AG09319 (cell line): ENCODE results near the gene TIAM2.
"Not testable (repeated sequence)": the region's sequence is repeated elsewhere in the genome, so short reads cannot be mapped to it uniquely, and the experiment has no call there.

Experiments
- DNase-seq: peaks from one replicate; pipeline ENCODE4 v3.0.0-alpha.2; 2010; ENCODE audit warnings: low read depth; ENCODE audit errors: extremely low read depth
- TF ChIP-seq, protein P1 (sequence below): IDR thresholded peaks from 2 replicates; pipeline ENCODE4 v1.5.1; 2011; ENCODE audit warnings: low read depth, mild to moderate bottlenecking, inconsistent platforms, low read length, moderate library complexity

TIAM2 gene

DNA sequence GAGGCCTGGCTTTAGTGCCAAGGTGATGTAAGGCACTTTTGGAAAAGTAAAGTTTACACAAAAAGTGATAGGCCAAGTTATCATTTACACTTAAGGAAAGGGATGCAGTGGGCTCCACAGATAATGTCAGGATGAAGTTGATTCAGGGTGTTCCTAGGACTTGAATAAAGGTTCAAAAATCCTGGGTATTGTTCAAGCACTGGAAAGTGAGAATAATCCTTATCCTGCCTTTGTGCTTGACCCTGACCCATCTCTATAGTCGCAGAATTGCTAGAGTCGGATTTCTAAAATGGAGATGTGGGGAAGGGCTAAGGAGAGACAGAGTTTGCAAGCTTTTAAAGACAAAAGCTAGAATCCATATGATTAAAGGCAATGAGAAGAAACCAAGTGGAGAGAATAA, 115.6 kb downstream of the TIAM2 start:
- TF ChIP-seq, protein P1, sequence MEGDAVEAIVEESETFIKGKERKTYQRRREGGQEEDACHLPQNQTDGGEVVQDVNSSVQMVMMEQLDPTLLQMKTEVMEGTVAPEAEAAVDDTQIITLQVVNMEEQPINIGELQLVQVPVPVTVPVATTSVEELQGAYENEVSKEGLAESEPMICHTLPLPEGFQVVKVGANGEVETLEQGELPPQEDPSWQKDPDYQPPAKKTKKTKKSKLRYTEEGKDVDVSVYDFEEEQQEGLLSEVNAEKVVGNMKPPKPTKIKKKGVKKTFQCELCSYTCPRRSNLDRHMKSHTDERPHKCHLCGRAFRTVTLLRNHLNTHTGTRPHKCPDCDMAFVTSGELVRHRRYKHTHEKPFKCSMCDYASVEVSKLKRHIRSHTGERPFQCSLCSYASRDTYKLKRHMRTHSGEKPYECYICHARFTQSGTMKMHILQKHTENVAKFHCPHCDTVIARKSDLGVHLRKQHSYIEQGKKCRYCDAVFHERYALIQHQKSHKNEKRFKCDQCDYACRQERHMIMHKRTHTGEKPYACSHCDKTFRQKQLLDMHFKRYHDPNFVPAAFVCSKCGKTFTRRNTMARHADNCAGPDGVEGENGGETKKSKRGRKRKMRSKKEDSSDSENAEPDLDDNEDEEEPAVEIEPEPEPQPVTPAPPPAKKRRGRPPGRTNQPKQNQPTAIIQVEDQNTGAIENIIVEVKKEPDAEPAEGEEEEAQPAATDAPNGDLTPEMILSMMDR = no peak
- no peak for DNase-seq

DNA sequence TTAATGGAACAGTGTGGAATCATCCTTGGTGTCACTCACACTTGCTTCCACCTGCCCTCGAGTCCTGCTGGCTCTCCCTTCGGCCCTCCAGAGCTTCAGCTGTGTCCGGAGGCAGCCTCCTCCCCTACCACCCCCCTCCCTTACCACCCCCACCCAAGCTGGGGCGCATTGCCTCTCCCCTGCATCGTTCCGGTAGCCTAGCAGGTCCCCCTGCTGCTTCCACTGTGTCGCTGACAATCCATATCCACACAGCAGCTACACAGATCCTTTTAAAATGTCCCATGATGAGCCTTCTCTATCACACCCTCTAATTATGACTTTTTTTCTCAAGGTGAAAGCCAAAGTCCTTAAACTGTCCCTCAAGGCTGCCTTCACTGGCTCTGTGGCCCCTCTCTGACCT, 117.6 kb downstream of the TIAM2 start:
- TF ChIP-seq, protein P1 = no peak
- no peak for DNase-seq

DNA sequence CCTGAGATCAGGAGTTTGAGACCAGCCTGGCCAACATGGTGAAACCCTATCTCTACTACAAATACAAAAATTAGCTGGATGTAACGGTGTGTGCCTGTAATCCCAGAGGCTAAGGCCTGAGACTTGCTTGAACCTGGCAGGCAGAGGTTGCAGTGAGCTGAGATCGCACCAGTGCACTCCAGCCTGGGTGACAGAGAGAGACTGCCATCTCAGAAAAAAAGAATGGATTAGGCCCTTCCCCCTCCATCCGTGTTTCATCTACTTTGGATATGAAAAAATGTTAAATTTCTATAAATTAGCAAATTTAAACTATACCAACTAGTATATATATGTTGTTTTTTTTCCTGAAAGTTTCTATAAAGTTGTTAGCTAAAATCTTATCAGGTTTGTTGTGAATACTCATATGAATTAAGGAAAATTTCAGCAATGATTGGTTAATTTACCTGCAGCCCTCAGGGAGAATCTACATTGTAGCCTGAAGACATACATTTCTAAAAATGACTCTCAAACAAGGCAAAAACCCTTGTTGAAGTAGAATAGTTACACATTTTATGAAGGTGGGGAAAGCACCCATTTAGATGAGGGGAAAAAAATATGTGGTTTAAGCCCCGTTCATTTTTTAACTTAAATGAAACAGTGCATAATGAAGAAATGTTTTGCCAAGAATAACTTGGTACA, 120.9 kb downstream of the TIAM2 start:
- no peak for DNase-seq
- TF ChIP-seq, protein P1 = no peak

DNA sequence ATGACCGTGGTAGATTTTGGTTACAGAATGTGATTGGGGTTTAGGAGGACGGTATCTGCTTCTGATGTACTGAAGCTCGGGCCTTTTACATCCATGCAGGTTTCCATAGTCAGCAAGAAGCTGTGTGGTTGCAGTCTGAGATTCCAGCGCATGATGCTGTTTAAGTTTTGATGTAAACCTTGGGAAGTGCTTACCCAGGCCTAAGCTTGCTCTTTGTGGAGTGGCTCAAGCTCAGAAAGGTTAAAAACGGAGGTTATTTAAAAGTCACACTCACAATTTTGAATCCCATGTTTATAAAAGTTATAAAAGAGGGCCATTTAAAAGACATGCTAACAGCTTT, 121.4 kb downstream of the TIAM2 start:
- DNase-seq = no peak
- TF ChIP-seq, protein P1 = no peak

DNA sequence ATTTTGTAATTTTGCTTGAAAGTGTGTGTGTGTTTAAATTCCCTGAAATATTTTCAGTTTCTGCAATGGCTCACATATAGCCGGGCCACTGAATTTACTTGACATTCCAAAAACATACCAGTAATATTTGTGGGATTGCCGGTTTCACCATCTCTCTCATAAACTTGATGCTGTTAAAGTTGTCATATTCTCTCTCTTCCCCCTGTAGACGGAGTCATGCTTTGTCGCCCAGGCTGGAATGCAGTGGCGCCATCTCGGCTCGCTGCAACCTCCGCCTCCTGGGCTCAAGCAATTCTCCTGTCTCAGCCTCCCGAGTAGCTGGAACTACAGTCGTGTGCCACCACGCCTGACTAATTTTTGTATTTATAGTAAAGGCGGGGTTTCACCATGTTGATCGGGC, 122.1 kb downstream of the TIAM2 start:
- TF ChIP-seq, protein P1 = no peak
- DNase-seq = no peak

DNA sequence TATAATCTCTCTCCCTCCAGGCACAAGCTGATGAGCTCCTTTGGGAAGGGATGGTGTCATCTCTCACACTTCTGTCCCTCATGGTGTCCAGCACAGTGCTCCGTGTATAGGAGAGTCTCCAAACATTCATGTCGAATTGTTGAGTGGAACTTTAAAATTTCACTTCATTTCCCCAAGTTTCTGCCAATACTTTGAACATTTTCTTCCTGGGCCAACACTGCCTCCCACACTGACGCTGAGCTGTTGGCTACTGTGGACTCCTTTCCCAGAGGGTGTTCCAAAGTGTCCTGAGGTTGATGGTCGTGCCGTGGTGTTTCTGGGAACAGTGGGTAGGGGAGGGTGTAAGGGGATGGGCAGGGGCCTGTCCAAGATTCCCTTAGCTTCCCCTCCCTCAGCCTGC, 122.7 kb downstream of the TIAM2 start:
- no peak for DNase-seq
- TF ChIP-seq, protein P1 = no peak

DNA sequence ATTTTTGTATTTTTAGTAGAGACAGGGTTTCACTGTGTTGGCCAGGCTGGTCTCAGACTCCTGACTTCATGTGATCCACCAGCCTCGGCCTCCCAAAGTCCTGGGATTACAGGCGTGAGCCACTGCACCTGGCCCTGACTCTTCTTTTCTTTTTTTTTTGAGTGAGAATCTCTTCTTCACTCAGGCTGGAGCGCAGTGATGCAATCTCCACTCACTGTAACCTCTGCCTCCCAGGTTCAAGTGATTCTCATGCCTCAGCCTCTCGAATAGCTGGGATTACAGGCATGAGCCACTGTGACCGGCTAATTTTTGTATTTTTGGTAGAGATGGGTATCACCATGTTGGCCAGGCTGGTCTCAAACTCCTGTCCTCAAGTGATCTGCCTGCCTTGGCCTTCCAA, 124.1 kb downstream of the TIAM2 start:
- not testable (repeated sequence) for DNase-seq

DNA sequence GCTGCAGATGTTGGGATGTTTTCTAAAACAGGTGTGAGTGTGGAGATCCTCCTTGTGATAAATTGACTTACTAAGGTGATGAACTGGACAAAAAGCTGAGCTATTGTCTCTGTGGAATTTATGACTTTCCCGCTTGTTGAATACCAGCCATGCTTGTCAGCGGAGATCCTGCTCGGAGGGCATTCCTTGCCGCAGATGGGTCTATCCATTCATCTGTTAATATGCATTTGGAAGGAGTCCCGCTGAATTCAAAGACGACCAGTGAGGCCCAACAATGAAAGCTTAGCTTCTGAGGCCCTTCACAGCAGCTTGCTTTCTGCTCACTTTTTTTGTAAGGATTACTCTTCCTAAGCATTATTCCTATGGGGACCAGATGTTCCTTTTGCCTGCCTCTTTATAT, 124.9 kb downstream of the TIAM2 start:
- TF ChIP-seq, protein P1 = no peak
- DNase-seq = no peak
